ENCODE results near the gene IPO9. TPM values are rescaled to one million over a fixed set of nuclear protein-coding genes. Genes with fewer than 3 reads are reported as not detected.

The IPO9 gene
- total and polyA plus RNA-seq, 2 donors (not counting 1 experiment from before 2014, with no cell fraction given): 28.4 to 29.2 TPM

DNA sequence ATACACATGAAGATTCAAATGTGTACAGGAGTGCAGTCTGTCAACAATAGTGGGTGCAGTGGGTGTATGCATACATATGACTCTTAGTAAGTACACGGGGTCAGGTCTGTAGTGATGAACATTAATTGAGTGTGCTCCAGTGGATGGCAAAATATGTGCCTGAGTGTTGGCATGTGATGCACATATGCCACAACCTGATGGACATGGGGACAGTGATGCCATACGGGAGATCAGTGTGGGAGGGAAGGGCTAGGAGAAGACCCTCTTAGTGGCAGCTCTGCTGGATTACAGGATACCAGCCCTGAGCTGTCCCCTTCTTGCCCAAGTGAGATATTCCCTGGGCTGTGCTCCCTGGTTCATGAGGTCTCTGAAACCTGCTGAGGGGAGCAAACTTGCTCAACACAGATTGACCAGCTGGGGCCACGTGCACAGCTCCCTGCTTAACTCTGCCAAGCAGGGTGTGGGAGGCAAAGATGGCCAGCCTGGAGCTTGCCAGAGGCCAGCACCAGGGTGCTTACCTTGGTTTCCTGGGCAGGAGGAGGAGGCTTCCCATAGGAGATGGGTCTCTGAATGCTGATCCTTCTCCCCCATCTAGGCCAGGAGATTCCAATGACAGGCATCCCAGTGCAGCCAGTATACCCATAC is 62.0 kb downstream of the IPO9 start:
- Histone ChIP-seq H3K9me3 (ENCODE audit: control insufficient read depth, insufficient read depth, low read depth, low read length) (no peaks in the 10 kb centered on the region), H3K27me3 (ENCODE audit: control insufficient read depth, insufficient read depth, low read length) (no peaks in the 10 kb centered on the region), H4K20me1 (ENCODE audit: control insufficient read depth, extremely low read depth, insufficient read depth, low read length) (no peaks in the 10 kb centered on the region), H3K36me3 (ENCODE audit: control insufficient read depth, insufficient read depth, low read length) (no peaks in the 10 kb centered on the region), H3K4me2 (ENCODE audit: extremely low read depth, insufficient read depth, low read length) (no peak overlapping the region), H3K79me2 (ENCODE audit: control insufficient read depth, insufficient read depth, low read length) (no peaks in the 10 kb centered on the region), H3K9ac (ENCODE audit: insufficient read depth, low read length) (no peak overlapping the region), H2AFZ (ENCODE audit: low read length) (no peak overlapping the region), H3K27ac (ENCODE audit: insufficient read depth, low read length) (no peak overlapping the region), H3K4me1 (ENCODE audit: control insufficient read depth, extremely low read depth, insufficient read depth, low read length) (no peaks in the 10 kb centered on the region), H3K4me3 (replicated peaks in 1 of 4; ENCODE audit: control extremely low read depth in 1 of 4, insufficient read depth in 1 of 4, low read depth in 3 of 4, low read length in 4 of 4) (no peak overlapping the region)
- no peak for DNase-seq (ENCODE audit: low read depth in 2 of 2)
- no peak for TF ChIP-seq EZH2 (IDR thresholded peaks at IDR 0.05; ENCODE audit: low read length, missing control alignments)
- TF ChIP-seq, protein P1, sequence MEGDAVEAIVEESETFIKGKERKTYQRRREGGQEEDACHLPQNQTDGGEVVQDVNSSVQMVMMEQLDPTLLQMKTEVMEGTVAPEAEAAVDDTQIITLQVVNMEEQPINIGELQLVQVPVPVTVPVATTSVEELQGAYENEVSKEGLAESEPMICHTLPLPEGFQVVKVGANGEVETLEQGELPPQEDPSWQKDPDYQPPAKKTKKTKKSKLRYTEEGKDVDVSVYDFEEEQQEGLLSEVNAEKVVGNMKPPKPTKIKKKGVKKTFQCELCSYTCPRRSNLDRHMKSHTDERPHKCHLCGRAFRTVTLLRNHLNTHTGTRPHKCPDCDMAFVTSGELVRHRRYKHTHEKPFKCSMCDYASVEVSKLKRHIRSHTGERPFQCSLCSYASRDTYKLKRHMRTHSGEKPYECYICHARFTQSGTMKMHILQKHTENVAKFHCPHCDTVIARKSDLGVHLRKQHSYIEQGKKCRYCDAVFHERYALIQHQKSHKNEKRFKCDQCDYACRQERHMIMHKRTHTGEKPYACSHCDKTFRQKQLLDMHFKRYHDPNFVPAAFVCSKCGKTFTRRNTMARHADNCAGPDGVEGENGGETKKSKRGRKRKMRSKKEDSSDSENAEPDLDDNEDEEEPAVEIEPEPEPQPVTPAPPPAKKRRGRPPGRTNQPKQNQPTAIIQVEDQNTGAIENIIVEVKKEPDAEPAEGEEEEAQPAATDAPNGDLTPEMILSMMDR (conservative IDR thresholded peaks at IDR 0.05 in 1 of 2, IDR thresholded peaks at IDR 0.05 in 1 of 2; ENCODE audit: low read depth in 1 of 2, low read length in 2 of 2): no peak

DNA sequence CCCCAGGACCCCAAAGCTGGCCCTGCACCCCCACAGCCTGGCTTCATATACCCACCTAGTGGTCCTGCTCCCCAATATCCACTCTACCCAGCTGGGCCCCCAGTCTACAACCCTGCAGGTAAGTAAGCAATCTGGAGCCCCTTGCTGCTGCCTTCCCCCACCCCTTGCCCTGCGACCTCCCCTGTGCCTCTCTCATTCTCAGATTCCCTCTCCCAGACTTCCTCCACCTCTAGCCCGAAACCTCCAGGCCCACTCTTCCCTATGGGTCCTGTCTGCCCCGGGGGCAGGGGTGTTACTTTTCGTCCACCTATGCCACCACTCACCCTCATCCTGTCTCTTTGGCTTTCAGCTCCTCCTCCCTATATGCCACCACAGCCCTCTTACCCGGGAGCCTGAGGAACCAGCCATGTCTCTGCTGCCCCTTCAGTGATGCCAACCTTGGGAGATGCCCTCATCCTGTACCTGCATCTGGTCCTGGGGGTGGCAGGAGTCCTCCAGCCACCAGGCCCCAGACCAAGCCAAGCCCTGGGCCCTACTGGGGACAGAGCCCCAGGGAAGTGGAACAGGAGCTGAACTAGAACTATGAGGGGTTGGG is 62.6 kb downstream of the IPO9 start:
- Histone ChIP-seq H3K4me1 (ENCODE audit: control insufficient read depth, extremely low read depth, insufficient read depth, low read length) (peaks cover 6% of the 10 kb centered on the region), H3K36me3 (ENCODE audit: control insufficient read depth, insufficient read depth, low read length) (peaks cover 2% of the 10 kb centered on the region), H2AFZ (ENCODE audit: low read length) (no peak overlapping the region), H3K27ac (ENCODE audit: insufficient read depth, low read length) (no peak overlapping the region), H3K79me2 (ENCODE audit: control insufficient read depth, insufficient read depth, low read length) (no peaks in the 10 kb centered on the region), H3K27me3 (ENCODE audit: control insufficient read depth, insufficient read depth, low read length) (no peaks in the 10 kb centered on the region), H3K4me2 (ENCODE audit: extremely low read depth, insufficient read depth, low read length) (no peak overlapping the region), H3K9me3 (ENCODE audit: control insufficient read depth, insufficient read depth, low read depth, low read length) (no peaks in the 10 kb centered on the region), H4K20me1 (ENCODE audit: control insufficient read depth, extremely low read depth, insufficient read depth, low read length) (no peaks in the 10 kb centered on the region), H3K9ac (ENCODE audit: insufficient read depth, low read length) (no peak overlapping the region), H3K4me3 (replicated peaks in 1 of 4; ENCODE audit: control extremely low read depth in 1 of 4, insufficient read depth in 1 of 4, low read depth in 3 of 4, low read length in 4 of 4) (no peak overlapping the region)
- TF ChIP-seq EZH2 (IDR thresholded peaks at IDR 0.05; ENCODE audit: low read length, missing control alignments): no peak
- TF ChIP-seq, protein P1 (conservative IDR thresholded peaks at IDR 0.05 in 1 of 2, IDR thresholded peaks at IDR 0.05 in 1 of 2; ENCODE audit: low read depth in 1 of 2, low read length in 2 of 2): no peak
- DNase-seq (ENCODE audit: low read depth in 2 of 2): no peak

DNA sequence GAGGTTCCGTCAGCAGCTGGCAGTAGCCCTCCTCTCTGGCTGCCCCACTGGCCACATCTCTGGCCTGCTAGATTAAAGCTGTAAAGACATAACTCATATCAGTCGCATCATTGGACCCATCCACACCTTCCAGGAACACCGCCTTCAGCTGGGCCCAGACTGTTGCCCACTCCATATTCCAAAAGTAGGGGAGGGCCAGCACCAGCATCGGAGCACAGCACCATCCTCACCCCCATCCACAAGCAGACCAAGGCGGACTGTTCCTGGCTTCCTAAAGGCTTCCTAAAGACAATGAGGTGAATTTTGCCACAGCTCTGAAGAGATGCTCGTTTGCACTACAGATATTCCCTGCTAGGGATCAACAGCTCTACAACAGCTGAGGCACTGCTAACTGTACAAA is 63.3 kb downstream of the IPO9 start:
- Histone ChIP-seq H3K79me2 (ENCODE audit: control insufficient read depth, insufficient read depth, low read length) (no peaks in the 10 kb centered on the region), H3K27me3 (ENCODE audit: control insufficient read depth, insufficient read depth, low read length) (no peaks in the 10 kb centered on the region), H3K4me1 (ENCODE audit: control insufficient read depth, extremely low read depth, insufficient read depth, low read length) (peaks cover 12% of the 10 kb centered on the region), H3K27ac (ENCODE audit: insufficient read depth, low read length) (no peak overlapping the region), H3K4me2 (ENCODE audit: extremely low read depth, insufficient read depth, low read length) (no peak overlapping the region), H3K9me3 (ENCODE audit: control insufficient read depth, insufficient read depth, low read depth, low read length) (no peaks in the 10 kb centered on the region), H3K36me3 (ENCODE audit: control insufficient read depth, insufficient read depth, low read length) (peaks cover 2% of the 10 kb centered on the region), H4K20me1 (ENCODE audit: control insufficient read depth, extremely low read depth, insufficient read depth, low read length) (no peaks in the 10 kb centered on the region), H3K9ac (ENCODE audit: insufficient read depth, low read length) (no peak overlapping the region), H2AFZ (ENCODE audit: low read length) (no peak overlapping the region), H3K4me3 (replicated peaks in 1 of 4; ENCODE audit: control extremely low read depth in 1 of 4, insufficient read depth in 1 of 4, low read depth in 3 of 4, low read length in 4 of 4) (no peak overlapping the region)
- TF ChIP-seq EZH2 (IDR thresholded peaks at IDR 0.05; ENCODE audit: low read length, missing control alignments): no peak
- TF ChIP-seq, protein P1 (conservative IDR thresholded peaks at IDR 0.05 in 1 of 2, IDR thresholded peaks at IDR 0.05 in 1 of 2; ENCODE audit: low read depth in 1 of 2, low read length in 2 of 2): no peak
- no peak for DNase-seq (ENCODE audit: low read depth in 2 of 2)
